Trophoblast cell (in vitro differentiated cells and primary cell): Measurements from ENCODE around the gene PTPRN2.

Experiments used
- DNase-seq, 2 donors: peaks; one replicate each; pipeline ENCODE4 v3.0.0-alpha.2; 2016
- H2AFZ ChIP-seq: 2 replicates; pipeline ENCODE4 v1.6.1; 2013; ENCODE audit warnings: low read length, moderate library complexity, mild to moderate bottlenecking; ENCODE audit not compliant: insufficient read depth, poor library complexity
- H2AK5ac ChIP-seq: 2 replicates; pipeline ENCODE4 v1.6.1; 2013; ENCODE audit warnings: mild to moderate bottlenecking, low read length
- H2BK120ac ChIP-seq: 2 replicates; pipeline ENCODE4 v1.6.1; 2013; ENCODE audit warnings: low read length, mild to moderate bottlenecking, moderate library complexity; ENCODE audit not compliant: insufficient read depth, poor library complexity
- H2BK12ac ChIP-seq: 2 replicates; pipeline ENCODE4 v1.6.1; 2013; ENCODE audit warnings: mild to moderate bottlenecking, low read length, moderate library complexity
- H2BK5ac ChIP-seq: 2 replicates; pipeline ENCODE4 v1.6.1; 2013; ENCODE audit warnings: low read length, low read depth, moderate library complexity, mild to moderate bottlenecking; ENCODE audit not compliant: poor library complexity
- H3K14ac ChIP-seq: 2 replicates; pipeline ENCODE4 v1.6.1; 2013; ENCODE audit warnings: mild to moderate bottlenecking, low read length
- H3K18ac ChIP-seq: 2 replicates; pipeline ENCODE4 v1.6.1; 2013; ENCODE audit warnings: mild to moderate bottlenecking, low read length
- H3K23ac ChIP-seq: 2 replicates; pipeline ENCODE4 v1.6.1; 2013; ENCODE audit warnings: low read length
- H3K27ac ChIP-seq: 2 replicates; pipeline ENCODE4 v1.5.1; 2013; ENCODE audit warnings: low read depth, mild to moderate bottlenecking, inconsistent platforms, low read length, moderate library complexity
- H3K27me3 ChIP-seq: 2 replicates; pipeline ENCODE4 v1.6.1; 2013; ENCODE audit warnings: inconsistent platforms, mild to moderate bottlenecking, low read length, moderate library complexity; ENCODE audit not compliant: insufficient read depth
- H3K36me3 ChIP-seq, 2 experiments: 1 replicate in 1 of 2; 2 replicates in 1 of 2; pipeline ENCODE4 v1.6.1; 2013; ENCODE audit warnings: low read length in 2 of 2, mild to moderate bottlenecking in 2 of 2, moderate library complexity in 1 of 2; ENCODE audit not compliant: insufficient read depth in 2 of 2, control insufficient read depth in 1 of 2
- H3K4ac ChIP-seq: 2 replicates; pipeline ENCODE4 v1.6.1; 2013; ENCODE audit warnings: low read depth, mild to moderate bottlenecking, low read length, moderate library complexity
- H3K4me1 ChIP-seq, 2 experiments: 1 replicate in 1 of 2; 2 replicates in 1 of 2; pipeline ENCODE4 v1.6.1; 2013; ENCODE audit warnings: low read length in 2 of 2, mild to moderate bottlenecking in 2 of 2, moderate library complexity in 1 of 2; ENCODE audit not compliant: insufficient read depth in 2 of 2, control insufficient read depth in 1 of 2
- H3K4me2 ChIP-seq: 2 replicates; pipeline ENCODE4 v1.6.1; 2013; ENCODE audit warnings: inconsistent platforms, mild to moderate bottlenecking, low read length, moderate library complexity
- H3K4me3 ChIP-seq: 2 replicates; pipeline ENCODE4 v1.5.1; 2013; ENCODE audit warnings: mild to moderate bottlenecking, low read depth, low read length, inconsistent platforms
- H3K79me1 ChIP-seq: one replicate; pipeline ENCODE4 v1.6.1; 2013; ENCODE audit warnings: low read length
- H3K79me2 ChIP-seq: 2 replicates; pipeline ENCODE4 v1.6.1; 2013; ENCODE audit warnings: low read length, mild to moderate bottlenecking; ENCODE audit not compliant: control insufficient read depth, insufficient read depth, poor library complexity
- H3K9ac ChIP-seq: 2 replicates; pipeline ENCODE4 v1.6.1; 2013; ENCODE audit warnings: mild to moderate bottlenecking, low read length
- H3K9me3 ChIP-seq: 2 replicates; pipeline ENCODE4 v1.6.1; 2013; ENCODE audit warnings: low read depth, mild to moderate bottlenecking, control low read depth, inconsistent platforms, low read length; ENCODE audit not compliant: insufficient read depth
- H4K12ac ChIP-seq: 2 replicates; pipeline ENCODE4 v1.6.1; 2013; ENCODE audit warnings: low read depth, mild to moderate bottlenecking, low read length, moderate library complexity
- H4K8ac ChIP-seq: 2 replicates; pipeline ENCODE4 v1.6.1; 2013; ENCODE audit warnings: low read depth, mild to moderate bottlenecking, low read length, moderate library complexity
- H4K91ac ChIP-seq: one replicate; pipeline ENCODE4 v1.6.1; 2013; ENCODE audit warnings: low read depth, mild to moderate bottlenecking, low read length, moderate library complexity
- WGBS: extraction: QIAGEN DNeasy Blood & Tissue Kit; methylation state at CpG from one replicate; pipeline ENCODE4 v1.1.7; 2013; ENCODE audit warnings: missing lambda C conversion rate; ENCODE audit not compliant: insufficient read length, insufficient coverage; ENCODE audit errors: extremely low coverage; 5-methylcytosine and 5-hydroxymethylcytosine counted together

PTPRN2 gene

GRCh38 chr7:157567666-157568065 is 1020.0 kb downstream of the PTPRN2 start:
- no peak overlapping the region for H3K23ac ChIP-seq
- no peak overlapping the region for H2BK120ac ChIP-seq
- H3K27ac ChIP-seq = no peak overlapping the region
- H4K91ac ChIP-seq = no peak overlapping the region
- no peak overlapping the region for H4K8ac ChIP-seq
- no peak overlapping the region for H3K4me3 ChIP-seq
- no peak overlapping the region for H2BK12ac ChIP-seq
- no peaks in the 10 kb centered on the region for H3K4me1 ChIP-seq
- no peaks in the 10 kb centered on the region for H3K36me3 ChIP-seq
- WGBS = no CpG with 5 or more reads among the region's 10 CpGs
- no peak for DNase-seq
- no peak overlapping the region for H2BK5ac ChIP-seq
- H3K18ac ChIP-seq = no peak overlapping the region
- no peak overlapping the region for H3K14ac ChIP-seq
- H2AFZ ChIP-seq = no peak overlapping the region
- H3K9me3 ChIP-seq = peaks cover 11% of the 10 kb centered on the region
- H3K27me3 ChIP-seq = no peaks in the 10 kb centered on the region
- no peaks in the 10 kb centered on the region for H3K79me2 ChIP-seq
- H2AK5ac ChIP-seq = no peak overlapping the region
- no peaks in the 10 kb centered on the region for H3K79me1 ChIP-seq
- no peak overlapping the region for H3K9ac ChIP-seq
- no peak overlapping the region for H4K12ac ChIP-seq
- no peak overlapping the region for H3K4me2 ChIP-seq
- no peak overlapping the region for H3K4ac ChIP-seq

- Histone ChIP-seq H3K4me2 (no peak overlapping the region), H2AK5ac (no peak overlapping the region), H3K4ac (no peak overlapping the region), H3K27ac (no peak overlapping the region), H4K12ac (no peak overlapping the region), H4K91ac (no peak overlapping the region), H2BK120ac (no peak overlapping the region), H3K4me1 (no peaks in the 10 kb centered on the region), H3K9me3 (peaks cover 18% of the 10 kb centered on the region), H3K23ac (no peak overlapping the region), H2AFZ (no peak overlapping the region), H3K14ac (no peak overlapping the region), H3K79me2 (no peaks in the 10 kb centered on the region), H2BK5ac (no peak overlapping the region), H3K79me1 (no peaks in the 10 kb centered on the region), H3K4me3 (no peak overlapping the region), H3K27me3 (no peaks in the 10 kb centered on the region), H3K36me3 (no peaks in the 10 kb centered on the region), H4K8ac (no peak overlapping the region), H2BK12ac (no peak overlapping the region), H3K9ac (no peak overlapping the region), H3K18ac (no peak overlapping the region)
- DNase-seq = no peak
- WGBS = no CpG with 5 or more reads among the region's 10 CpGs
These were observed 1021.0 kb downstream of the PTPRN2 start for GRCh38 chr7:157566631-157567006.

- Histone ChIP-seq H3K4me2 (no peak overlapping the region), H3K4me1 (no peaks in the 10 kb centered on the region), H2AFZ (no peak overlapping the region), H3K14ac (no peak overlapping the region), H3K27me3 (no peaks in the 10 kb centered on the region), H3K23ac (no peak overlapping the region), H3K9me3 (peaks cover 18% of the 10 kb centered on the region), H3K36me3 (no peaks in the 10 kb centered on the region), H3K4ac (no peak overlapping the region), H3K79me1 (no peaks in the 10 kb centered on the region), H3K79me2 (no peaks in the 10 kb centered on the region), H3K18ac (no peak overlapping the region), H2BK120ac (no peak overlapping the region), H4K91ac (no peak overlapping the region), H2BK12ac (no peak overlapping the region), H4K12ac (no peak overlapping the region), H3K27ac (no peak overlapping the region), H3K4me3 (no peak overlapping the region), H2AK5ac (no peak overlapping the region), H4K8ac (no peak overlapping the region), H3K9ac (no peak overlapping the region), H2BK5ac (no peak overlapping the region)
- no peak for DNase-seq
- WGBS = no CpG with 5 or more reads among the region's 15 CpGs
These were observed 1021.5 kb downstream of the PTPRN2 start for GRCh38 chr7:157565981-157566630.

- H3K4ac ChIP-seq = no peak overlapping the region
- no peak overlapping the region for H4K91ac ChIP-seq
- no peak overlapping the region for H2AK5ac ChIP-seq
- no peaks in the 10 kb centered on the region for H3K79me2 ChIP-seq
- no peak overlapping the region for H4K8ac ChIP-seq
- H4K12ac ChIP-seq = no peak overlapping the region
- H3K4me2 ChIP-seq = no peak overlapping the region
- no peak overlapping the region for H3K4me3 ChIP-seq
- H3K27me3 ChIP-seq = no peaks in the 10 kb centered on the region
- H3K23ac ChIP-seq = no peak overlapping the region
- H3K14ac ChIP-seq = no peak overlapping the region
- no peak overlapping the region for H3K18ac ChIP-seq
- no peaks in the 10 kb centered on the region for H3K79me1 ChIP-seq
- no peak overlapping the region for H2BK12ac ChIP-seq
- no peak overlapping the region for H2BK5ac ChIP-seq
- no CpG with 5 or more reads among the region's 11 CpGs for WGBS
- no peaks in the 10 kb centered on the region for H3K36me3 ChIP-seq
- peaks cover 18% of the 10 kb centered on the region for H3K9me3 ChIP-seq
- H3K27ac ChIP-seq = no peak overlapping the region
- no peak overlapping the region for H2AFZ ChIP-seq
- no peak overlapping the region for H2BK120ac ChIP-seq
- no peak overlapping the region for H3K9ac ChIP-seq
- DNase-seq = no peak
- no peaks in the 10 kb centered on the region for H3K4me1 ChIP-seq
These were observed 1022.4 kb downstream of the PTPRN2 start for GRCh38 chr7:157565201-157565626.
